BE2C (cell line): ENCODE results near the gene TTC23.
A peak's percentile ranks its signal among the peaks of the same experiment; 100 is the strongest.

Experiments used
- DNase-seq: peaks from one replicate; pipeline ENCODE4 v3.0.0-alpha.2; 2020
- H3K27me3 ChIP-seq: fragments of 250-450 bp; sonication (Bioruptor Pico); 2 replicates; pipeline ENCODE4 v1.5.1; 2020; ENCODE audit warnings: mild to moderate bottlenecking
- H3K36me3 ChIP-seq: fragments of 250-450 bp; sonication (Bioruptor Pico); 2 replicates; pipeline ENCODE4 v1.5.1; 2020; ENCODE audit warnings: mild to moderate bottlenecking
- H3K4me1 ChIP-seq: fragments of 250-450 bp; sonication (Bioruptor Pico); 2 replicates; pipeline ENCODE4 v1.5.1; 2020
- H3K4me3 ChIP-seq: 2 replicates; pipeline ENCODE4 v1.5.1; 2011; ENCODE audit warnings: low read depth, low read length
- H3K9me3 ChIP-seq: fragments of 250-450 bp; sonication (Bioruptor Pico); 2 replicates; pipeline ENCODE4 v1.5.1; 2020
- TF ChIP-seq, protein P1 (sequence below): IDR thresholded peaks from 2 replicates; pipeline ENCODE4 v1.5.1; 2012; ENCODE audit warnings: mild to moderate bottlenecking, low read depth, low read length

Gene TTC23

GRCh38 chr15:99102332-99103235 is 146.8 kb downstream of the TTC23 start:
- TF ChIP-seq, protein P1, sequence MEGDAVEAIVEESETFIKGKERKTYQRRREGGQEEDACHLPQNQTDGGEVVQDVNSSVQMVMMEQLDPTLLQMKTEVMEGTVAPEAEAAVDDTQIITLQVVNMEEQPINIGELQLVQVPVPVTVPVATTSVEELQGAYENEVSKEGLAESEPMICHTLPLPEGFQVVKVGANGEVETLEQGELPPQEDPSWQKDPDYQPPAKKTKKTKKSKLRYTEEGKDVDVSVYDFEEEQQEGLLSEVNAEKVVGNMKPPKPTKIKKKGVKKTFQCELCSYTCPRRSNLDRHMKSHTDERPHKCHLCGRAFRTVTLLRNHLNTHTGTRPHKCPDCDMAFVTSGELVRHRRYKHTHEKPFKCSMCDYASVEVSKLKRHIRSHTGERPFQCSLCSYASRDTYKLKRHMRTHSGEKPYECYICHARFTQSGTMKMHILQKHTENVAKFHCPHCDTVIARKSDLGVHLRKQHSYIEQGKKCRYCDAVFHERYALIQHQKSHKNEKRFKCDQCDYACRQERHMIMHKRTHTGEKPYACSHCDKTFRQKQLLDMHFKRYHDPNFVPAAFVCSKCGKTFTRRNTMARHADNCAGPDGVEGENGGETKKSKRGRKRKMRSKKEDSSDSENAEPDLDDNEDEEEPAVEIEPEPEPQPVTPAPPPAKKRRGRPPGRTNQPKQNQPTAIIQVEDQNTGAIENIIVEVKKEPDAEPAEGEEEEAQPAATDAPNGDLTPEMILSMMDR = no peak
- DNase-seq = no peak
- no peaks in the 10 kb centered on the region for H3K27me3 ChIP-seq

GRCh38 chr15:99101501-99101900 is 147.9 kb downstream of the TTC23 start:
- Histone ChIP-seq H3K4me3 (no peak overlapping the region), H3K4me1 (no peaks in the 10 kb centered on the region), H3K9me3 (no peaks in the 10 kb centered on the region), H3K36me3 (no peaks in the 10 kb centered on the region), H3K27me3 (no peaks in the 10 kb centered on the region)
- DNase-seq = no peak
- TF ChIP-seq, protein P1 = no peak

More at GRCh38 chr15:99102332-99103235, 146.8 kb downstream of the TTC23 start:
- H3K4me3 ChIP-seq = no peak overlapping the region
- H3K9me3 ChIP-seq = no peaks in the 10 kb centered on the region
- H3K4me1 ChIP-seq = no peaks in the 10 kb centered on the region
- H3K36me3 ChIP-seq = no peaks in the 10 kb centered on the region

DNA sequence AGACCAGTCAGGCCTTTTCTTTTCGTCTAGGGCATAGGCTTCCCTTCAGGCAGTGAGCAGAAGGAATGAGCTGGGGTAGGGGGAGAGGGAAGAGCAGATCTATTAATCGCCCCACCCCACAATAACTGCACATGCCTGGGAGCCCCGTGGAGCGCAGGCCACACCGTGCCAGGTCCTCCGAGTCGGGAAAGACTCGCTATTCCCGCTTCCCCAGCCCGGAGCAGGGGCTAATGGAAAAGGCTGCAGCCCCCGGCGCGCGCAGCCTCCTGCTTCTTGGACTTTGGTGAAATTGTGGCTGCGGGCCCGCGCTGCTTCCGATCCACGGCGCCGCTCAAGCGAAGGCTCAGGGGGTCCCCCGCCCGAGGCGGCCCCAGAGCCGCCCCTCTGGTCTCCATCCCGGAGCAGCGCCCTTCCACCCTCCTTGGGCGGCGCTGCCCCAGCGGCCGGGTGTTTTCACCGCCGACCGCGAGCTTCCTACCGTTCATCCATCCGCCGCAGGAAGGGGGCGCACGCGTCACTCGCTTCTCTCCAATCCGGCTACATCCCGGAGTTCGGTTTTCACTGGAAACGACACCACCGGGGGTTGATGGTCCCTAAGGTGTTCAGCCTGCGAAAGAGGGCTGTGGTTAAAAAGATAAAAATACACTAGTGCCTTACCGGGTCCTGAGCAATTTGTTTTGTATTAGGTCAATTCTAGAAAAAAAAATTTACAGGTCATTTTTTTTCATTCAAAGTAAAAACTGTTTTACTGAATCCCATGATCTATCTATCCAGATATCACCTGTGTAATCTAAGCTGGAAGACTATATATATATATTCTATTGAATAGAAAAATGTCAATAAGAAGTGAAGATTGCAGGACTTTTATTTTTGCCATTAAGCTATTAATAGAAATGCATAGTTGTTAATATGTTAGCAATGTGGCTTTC is 148.9 kb downstream of the TTC23 start:
- Histone ChIP-seq H3K36me3 (no peaks in the 10 kb centered on the region), H3K9me3 (no peaks in the 10 kb centered on the region), H3K4me1 (no peaks in the 10 kb centered on the region), H3K4me3 (peak overlapping the region; percentile 67), H3K27me3 (no peaks in the 10 kb centered on the region)
- TF ChIP-seq, protein P1 = peak; percentile 87
- peak; percentile 93 for DNase-seq

- Histone ChIP-seq H3K4me1 (no peaks in the 10 kb centered on the region), H3K27me3 (no peaks in the 10 kb centered on the region), H3K4me3 (no peak overlapping the region; the same call in 1 of the 2 replicates), H3K36me3 (no peaks in the 10 kb centered on the region), H3K9me3 (no peaks in the 10 kb centered on the region)
- DNase-seq = no peak
- TF ChIP-seq, protein P1 = no peak
Observed at GRCh38 chr15:99099661-99100060, 149.7 kb downstream of the TTC23 start.

DNA sequence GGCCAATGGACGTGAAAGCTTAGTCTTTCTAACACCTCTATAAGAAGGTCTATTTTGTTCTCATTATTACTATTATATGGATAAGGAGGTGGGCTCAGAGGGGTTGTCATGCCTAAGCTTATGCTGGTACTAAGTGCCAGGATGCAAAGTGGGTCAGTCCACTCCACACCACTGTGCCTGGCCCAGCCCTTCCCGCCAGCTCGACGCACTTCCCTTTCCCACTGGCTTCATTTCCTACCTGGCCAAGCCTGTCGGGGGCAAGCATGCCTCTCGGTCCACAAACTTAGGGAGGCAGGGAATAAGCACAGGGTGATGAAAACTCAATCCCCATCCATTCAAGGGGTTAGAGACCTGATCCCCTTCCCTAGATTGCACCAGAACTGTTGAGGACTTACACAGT is 150.4 kb downstream of the TTC23 start:
- Histone ChIP-seq H3K9me3 (no peaks in the 10 kb centered on the region), H3K4me1 (no peaks in the 10 kb centered on the region), H3K27me3 (no peaks in the 10 kb centered on the region), H3K36me3 (no peaks in the 10 kb centered on the region), H3K4me3 (no peak overlapping the region)
- DNase-seq = no peak
- TF ChIP-seq, protein P1 = no peak
